Right lobe of liver (tissue), 6 donors: ENCODE measurements around the gene TAP2. TPM values are rescaled to one million over a fixed set of nuclear protein-coding genes. Genes with fewer than 3 reads are reported as not detected.

Experiments
- ATAC-seq, 4 donors: fragments of 200-7000 bp; cut with Tn5 transposase; one replicate each; pipeline ENCODE4 v1.9.1; 2020; ENCODE audit warnings: mild to moderate bottlenecking in 4 of 4, moderate library complexity in 4 of 4
- DNase-seq, 3 donors: peaks; one replicate each; pipeline ENCODE4 v3.0.0-alpha.2; 2020
- H3K27ac ChIP-seq, 3 donors: fragments of 200-600 bp; one replicate each; pipeline ENCODE4 v1.8.0; 2022
- H3K27me3 ChIP-seq, 2 donors: fragments of 200-600 bp; one replicate each; pipeline ENCODE4 v1.8.0; 2022
- H3K36me3 ChIP-seq, 4 donors: fragments of 200-600 bp; sonication (generic) in 1 of 4; one replicate each; pipeline versions ENCODE4 v1.5.1 to v1.8.0; 2017 to 2022; ENCODE audit warnings: control low read depth in 1 of 4
- H3K4me1 ChIP-seq, 4 donors: fragments of 200-600 bp; sonication (generic) in 1 of 4; one replicate each; pipeline versions ENCODE4 v1.5.1 to v1.8.0; 2017 to 2022; ENCODE audit warnings: control low read depth in 1 of 4
- H3K4me3 ChIP-seq, 3 donors: fragments of 200-600 bp; one replicate each; pipeline ENCODE4 v1.8.0; 2022
- H3K9me3 ChIP-seq, 4 donors: fragments of 200-600 bp; sonication (generic) in 1 of 4; one replicate each; pipeline versions ENCODE4 v1.5.1 to v1.8.0; 2017 to 2022; ENCODE audit warnings: control low read depth in 1 of 4
- CTCF ChIP-seq, 4 donors: fragments of 200-600 bp in 3 of 4; fragments of 450-650 bp in 1 of 4; IDR thresholded peaks; one replicate each; pipeline versions ENCODE4 v1.5.1 to v1.8.0; 2016 to 2022; ENCODE audit warnings: antibody characterized with exemption in 4 of 4, mild to moderate bottlenecking in 2 of 4
- POLR2A ChIP-seq: fragments of 450-650 bp; IDR thresholded peaks from one replicate; pipeline ENCODE4 v1.6.1; 2017; ENCODE audit warnings: antibody characterized with exemption, mild to moderate bottlenecking
- WGBS: methylation state at CpG from one replicate; pipeline ENCODE4 v1.1.6; 2018; ENCODE audit warnings: low coverage, low lambda C conversion rate; ENCODE audit not compliant: insufficient coverage; ENCODE audit errors: missing lambda C conversion rate; 5-methylcytosine and 5-hydroxymethylcytosine counted together
- intact Hi-C, 2 donors: fragments of 100-400 bp; cut with DNase I; formaldehyde crosslinking; loops; one replicate each; pipeline versions ENCODE4 v1.11.2 to v1.14.1; 2022
- total RNA-seq, 6 experiments: library from RNA; depleted of rRNA in 2 of 6; stranded (reverse); fragments of >200 nt in 2 of 6; fragmentation: NEBNext Ultra II Directional in 3 of 6; extraction: Animal tissue kit (Norgen Biotek cat#: 25700) in 3 of 6; gene quantifications; one replicate each; pipeline versions ENCODE4 v1.1.0 to v1.2.4, GENCODE V29; 2016 to 2023
- donor health status: DM: no; HTN: yes; CAD: no.
- donor health status: DM: no; HTN: no; CAD: no.
- donor health status: DM: no; HTN: no; CAD: no.
- donor health status: DM: no; HTN: yes; CAD: no.
- donor health status: DM: no; HTN: yes; CAD: no.

TAP2 gene
- total RNA-seq, 6 experiments from 2014 or later = 8.8 to 20.2 (median 15.9) TPM

DNA sequence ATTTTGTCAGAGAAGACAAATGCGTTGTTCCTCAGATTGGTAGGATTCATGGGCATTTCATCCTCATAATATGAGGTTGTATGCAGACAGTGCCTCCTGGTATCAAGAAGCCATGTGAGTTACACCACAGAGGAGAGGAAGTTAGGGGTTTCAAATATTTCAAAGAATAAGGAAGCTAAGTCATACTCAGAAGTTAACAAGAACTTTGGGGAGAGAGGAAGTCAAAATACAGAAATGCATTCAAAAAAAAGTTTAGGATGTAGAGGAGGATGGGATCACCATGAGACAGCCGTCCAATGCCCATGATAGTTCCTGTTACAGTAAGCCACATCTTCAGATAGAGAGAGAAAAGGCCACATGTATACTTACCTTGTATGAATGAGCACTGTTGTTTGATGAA lies 44.0 kb downstream of the TAP2 start:
- 25% methylated on average over 2 of the region's 2 CpGs for WGBS
- Histone ChIP-seq H3K27me3 (no peaks in the 10 kb centered on the region), H3K36me3 (no peaks in the 10 kb centered on the region), H3K4me3 (no peak overlapping the region), H3K27ac (no peak overlapping the region), H3K9me3 (no peaks in the 10 kb centered on the region), H3K4me1 (no peaks in the 10 kb centered on the region)
- TF ChIP-seq CTCF (IDR thresholded peaks at IDR 0.05) (no peak), POLR2A (no peak)
- no peak for DNase-seq
- peak; percentile 10 to 57 (median 40) for ATAC-seq
- intact Hi-C loops = loop anchor here in 1 of 2 donors (10.0 kb wide), 1 partner anchor 380 kb away; no protein-coding TSS in a partner anchor

DNA sequence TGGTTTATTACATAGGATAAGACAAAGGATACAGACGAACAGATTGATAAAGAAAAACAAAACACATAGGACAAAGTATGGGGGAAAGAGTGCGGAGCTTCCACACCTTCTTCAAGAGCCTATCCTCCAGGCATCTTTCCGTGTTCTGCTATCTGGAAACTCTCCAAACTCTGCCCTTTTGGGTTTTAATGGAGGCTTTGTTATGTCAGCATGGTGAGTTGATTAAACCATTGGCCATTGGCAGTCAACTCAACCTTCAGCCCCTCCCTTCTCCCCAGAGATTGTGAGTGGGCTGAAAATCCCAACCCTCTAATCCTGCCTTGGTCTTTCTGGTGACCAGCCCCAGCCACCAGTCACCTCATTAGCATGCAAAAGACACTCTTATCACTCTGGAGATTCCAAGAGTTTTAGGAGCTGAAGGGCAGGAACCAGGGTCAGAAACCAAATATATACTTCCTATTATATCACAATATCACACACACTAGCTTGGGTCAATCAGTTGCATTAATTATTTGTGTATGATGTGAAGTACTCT lies 45.6 kb downstream of the TAP2 start:
- DNase-seq (no peak), ATAC-seq (no peak)
- Histone ChIP-seq H3K27me3 (no peaks in the 10 kb centered on the region), H3K36me3 (no peaks in the 10 kb centered on the region), H3K4me1 (no peaks in the 10 kb centered on the region), H3K27ac (no peak overlapping the region), H3K9me3 (no peaks in the 10 kb centered on the region), H3K4me3 (no peak overlapping the region)
- TF ChIP-seq POLR2A (no peak), CTCF (IDR thresholded peaks at IDR 0.05) (no peak)
- intact Hi-C loops = loop anchor here in 1 of 2 donors (10.0 kb wide), 1 partner anchor 378 kb away; no protein-coding TSS in a partner anchor
- 48% methylated on average over 3 of the region's 3 CpGs for WGBS

- H3K27ac ChIP-seq = no peak overlapping the region
- TF ChIP-seq POLR2A = no peak
- TF ChIP-seq CTCF (IDR thresholded peaks at IDR 0.05) = no peak
- H3K4me1 ChIP-seq = no peaks in the 10 kb centered on the region
- WGBS = 52% methylated on average over 2 of the region's 2 CpGs
- H3K27me3 ChIP-seq = no peaks in the 10 kb centered on the region
- no peaks in the 10 kb centered on the region for H3K9me3 ChIP-seq
- no peak overlapping the region for H3K4me3 ChIP-seq
- no peak for ATAC-seq
- H3K36me3 ChIP-seq = no peaks in the 10 kb centered on the region
- no peak for DNase-seq
- intact Hi-C loops = loop anchor here in 1 of 2 donors (10.0 kb wide), 1 partner anchor 376 kb away; no protein-coding TSS in a partner anchor
These were observed 48.2 kb downstream of the TAP2 start for GRCh38 chr6:32790306-32790705.

Other genes starting within 250 kb of the TAP2 start
- 10 to 100 TPM in 5 of 6 experiments, 1 to 10 TPM in 1; 8.3 to 52.8 (median 23.6) TPM for gene HLA-DRB1, start 248.9 kb downstream of the TAP2 start, total RNA-seq
- gene HLA-DQA1, start 201.3 kb downstream of the TAP2 start, total RNA-seq = 10 to 100 TPM in 3 of 6 experiments, under 1 TPM in 3; 0.31 to 15.9 (median 5.4) TPM
- 10 to 100 TPM in 2 of 6 experiments, 1 to 10 TPM in 1, under 1 TPM in 2, not detected in 1; 0.33 to 14.7 (median 1.7) TPM for gene HLA-DQB1, start 172.1 kb downstream of the TAP2 start, total RNA-seq
- 1 to 10 TPM in 1 of 6 experiments, under 1 TPM in 4, not detected in 1; 0.25 to 7.7 (median 0.72) TPM for gene HLA-DQA2, start 97.3 kb downstream of the TAP2 start, total RNA-seq
- 1 to 10 TPM in 1 of 6 experiments, under 1 TPM in 2, not detected in 3; 0.24 to 5.1 (median 0.46) TPM for gene HLA-DQB2, start 75.2 kb downstream of the TAP2 start, total RNA-seq
- gene HLA-DOB, start 21.7 kb downstream of the TAP2 start, total RNA-seq = under 1 TPM in 2 of 6 experiments, not detected in 4; 0.16 to 0.20 TPM
- gene PSMB8, start 5.3 kb upstream of the TAP2 start, total RNA-seq = 10 to 100 TPM; 34.7 to 66.3 (median 40.5) TPM
- 10 to 100 TPM in 5 of 6 experiments, 1 to 10 TPM in 1; 7.7 to 24.9 (median 17.8) TPM for gene TAP1, start 15.0 kb upstream of the TAP2 start, total RNA-seq
- 10 to 100 TPM in 5 of 6 experiments, 1 to 10 TPM in 1; 7.1 to 33.2 (median 18.0) TPM for gene PSMB9, start 15.5 kb upstream of the TAP2 start, total RNA-seq
- 10 to 100 TPM in 1 of 6 experiments, 1 to 10 TPM in 5; 1.8 to 22.0 (median 6.5) TPM for gene HLA-DMB, start 102.3 kb upstream of the TAP2 start, total RNA-seq
- gene HLA-DMA, start 114.4 kb upstream of the TAP2 start, total RNA-seq = 10 to 100 TPM in 4 of 6 experiments, 1 to 10 TPM in 2; 6.9 to 26.2 (median 10.7) TPM
- 100 to 1,000 TPM in 1 of 6 experiments, 10 to 100 TPM in 5; 66.3 to 111 (median 73.7) TPM for gene BRD2, start 129.9 kb upstream of the TAP2 start, total RNA-seq
- gene HLA-DOA, start 170.9 kb upstream of the TAP2 start, total RNA-seq = 1 to 10 TPM in 5 of 6 experiments, under 1 TPM in 1; 0.37 to 3.3 (median 1.2) TPM
- 10 to 100 TPM; 10.0 to 74.8 (median 26.3) TPM for gene HLA-DPA1, start 234.9 kb upstream of the TAP2 start, total RNA-seq
- 10 to 100 TPM in 5 of 6 experiments, 1 to 10 TPM in 1; 8.6 to 66.7 (median 23.0) TPM for gene HLA-DPB1, start 237.3 kb upstream of the TAP2 start, total RNA-seq